Psoas muscle (tissue), 8 donors: ENCODE data around the gene RIPPLY1. TPM values are rescaled to one million over a fixed set of nuclear protein-coding genes. Genes with fewer than 3 reads are reported as not detected.

Experiments used
- ATAC-seq, 4 donors: fragments of 200-7000 bp; cut with Tn5 transposase; one replicate each; pipeline ENCODE4 v1.9.1; 2020; ENCODE audit warnings: moderate library complexity in 3 of 4, mild to moderate bottlenecking in 2 of 4
- DNase-seq, 2 donors: peaks; one replicate each; pipeline ENCODE4 v3.0.0-alpha.2; 2020
- H3K27ac ChIP-seq: fragments of 200-600 bp; one replicate; pipeline ENCODE4 v1.8.0; 2022
- H3K27me3 ChIP-seq, 3 donors: fragments of 200-600 bp in 1 of 3; one replicate each; pipeline versions ENCODE4 v1.6.1 to v1.8.0; 2013 to 2022; ENCODE audit warnings: low read length in 2 of 3, mild to moderate bottlenecking in 2 of 3, moderate library complexity in 1 of 3; ENCODE audit not compliant: insufficient read depth in 3 of 3
- H3K36me3 ChIP-seq, 2 donors: fragments of 200-600 bp in 1 of 2; one replicate each; pipeline versions ENCODE4 v1.6.1 to v1.8.0; 2013 to 2022; ENCODE audit warnings: low read depth in 1 of 2, mild to moderate bottlenecking in 1 of 2, moderate library complexity in 1 of 2; ENCODE audit not compliant: insufficient read depth in 1 of 2
- H3K4me1 ChIP-seq: fragments of 200-600 bp; one replicate; pipeline ENCODE4 v1.8.0; 2022
- H3K4me3 ChIP-seq: fragments of 200-600 bp; one replicate; pipeline ENCODE4 v1.8.0; 2022; ENCODE audit warnings: mild to moderate bottlenecking
- H3K9me3 ChIP-seq: fragments of 200-600 bp; one replicate; pipeline ENCODE4 v1.8.0; 2022
- WGBS, 3 donors: extraction: QIAGEN DNeasy Blood & Tissue Kit; methylation state at CpG; one replicate each; pipeline versions ENCODE4 v1.1.6 to v1.1.7; 2013; 5-methylcytosine and 5-hydroxymethylcytosine counted together
- intact Hi-C, 2 donors: fragments of 100-400 bp; cut with DNase I; formaldehyde crosslinking; loops; one replicate each; pipeline versions ENCODE4 v1.11.0 to v1.14.2; 2022
- polyA plus RNA-seq, 3 donors: library from polyadenylated mRNA; stranded (reverse); fragments of 200-250 nt; gene quantifications; one replicate each; pipeline ENCODE4 v1.2.3, GENCODE V29; 2013
- total RNA-seq, 4 donors: library from RNA; stranded (reverse); fragmentation: NEBNext Ultra II Directional in 2 of 4; extraction: Animal tissue kit (Norgen Biotek cat#: 25700) in 2 of 4; gene quantifications; one replicate each; pipeline versions ENCODE4 v1.2.1 to v1.2.4, GENCODE V29; 2021 to 2023
- TF ChIP-seq, protein P1 (sequence below): fragments of 200-600 bp; IDR thresholded peaks from one replicate; pipeline ENCODE4 v1.8.0; 2022; ENCODE audit warnings: antibody characterized with exemption
- donor health status: healthy with polysubstance abuse.
- donor health status: DM: no; HTN: no; CAD: no; lungs with moderate emphysema.
- donor health status: Bipolar disorder and iron deficiency.
- donor health status: healthy.
- donor health status: DM: yes; HTN: yes; CAD: no.
- donor health status: DM: no; HTN: no; CAD: no.
- donor health status: DM: no; HTN: no; CAD: no.
- donor health status: DM: yes; HTN: yes; CAD: no.

RIPPLY1 gene
- total and polyA plus RNA-seq, 7 donors, result 0.08 to 0.36 (median 0.30) TPM; not detected in 2

DNA sequence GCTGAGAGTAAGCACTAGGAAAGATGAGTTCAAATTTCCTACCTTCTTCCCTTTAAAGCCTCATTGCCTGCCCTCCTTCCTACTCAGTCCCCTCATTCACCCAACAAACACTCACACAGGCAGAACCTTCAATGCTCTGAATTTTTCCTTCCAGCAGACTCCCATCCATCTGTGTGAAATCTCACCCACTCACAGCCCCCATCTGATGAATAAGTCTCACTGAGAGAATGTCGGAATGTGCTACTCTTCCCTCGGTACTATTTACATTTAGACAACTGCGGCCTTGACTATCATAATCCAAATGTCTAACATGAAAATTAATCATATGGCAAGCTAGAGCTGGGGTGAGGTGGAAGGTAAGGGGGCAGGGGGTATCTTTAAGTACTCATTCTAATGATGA is 36.4 kb upstream of the RIPPLY1 start:
- no peaks in the 10 kb centered on the region for H3K9me3 ChIP-seq
- H3K36me3 ChIP-seq, result peaks cover 0 to 17% of the 10 kb centered on the region in 2 donors
- TF ChIP-seq, protein P1, sequence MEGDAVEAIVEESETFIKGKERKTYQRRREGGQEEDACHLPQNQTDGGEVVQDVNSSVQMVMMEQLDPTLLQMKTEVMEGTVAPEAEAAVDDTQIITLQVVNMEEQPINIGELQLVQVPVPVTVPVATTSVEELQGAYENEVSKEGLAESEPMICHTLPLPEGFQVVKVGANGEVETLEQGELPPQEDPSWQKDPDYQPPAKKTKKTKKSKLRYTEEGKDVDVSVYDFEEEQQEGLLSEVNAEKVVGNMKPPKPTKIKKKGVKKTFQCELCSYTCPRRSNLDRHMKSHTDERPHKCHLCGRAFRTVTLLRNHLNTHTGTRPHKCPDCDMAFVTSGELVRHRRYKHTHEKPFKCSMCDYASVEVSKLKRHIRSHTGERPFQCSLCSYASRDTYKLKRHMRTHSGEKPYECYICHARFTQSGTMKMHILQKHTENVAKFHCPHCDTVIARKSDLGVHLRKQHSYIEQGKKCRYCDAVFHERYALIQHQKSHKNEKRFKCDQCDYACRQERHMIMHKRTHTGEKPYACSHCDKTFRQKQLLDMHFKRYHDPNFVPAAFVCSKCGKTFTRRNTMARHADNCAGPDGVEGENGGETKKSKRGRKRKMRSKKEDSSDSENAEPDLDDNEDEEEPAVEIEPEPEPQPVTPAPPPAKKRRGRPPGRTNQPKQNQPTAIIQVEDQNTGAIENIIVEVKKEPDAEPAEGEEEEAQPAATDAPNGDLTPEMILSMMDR, result no peak
- H3K4me1 ChIP-seq, result no peaks in the 10 kb centered on the region
- ATAC-seq, result no peak
- 86 to 94% (median 93%) methylated on average over 3 of the region's 3 CpGs for WGBS, 3 donors
- intact Hi-C loops, result loop anchor here in 1 of 2 donors (5.0 kb wide), 1 partner anchor 42 kb away; no protein-coding TSS in a partner anchor
- no peak for DNase-seq
- H3K4me3 ChIP-seq, result no peak overlapping the region
- peaks cover 0 to 19% (median 0%) of the 10 kb centered on the region in 3 donors for H3K27me3 ChIP-seq
- H3K27ac ChIP-seq, result no peak overlapping the region

GRCh38 chrX:106936246-106936645 is 33.1 kb upstream of the RIPPLY1 start:
- H3K4me1 ChIP-seq, result no peaks in the 10 kb centered on the region
- no peak for DNase-seq
- H3K4me3 ChIP-seq, result no peak overlapping the region
- intact Hi-C loops, result loop anchor here in 1 of 2 donors (5.0 kb wide), 1 partner anchor 39 kb away; no protein-coding TSS in a partner anchor
- no peak for ATAC-seq
- no peaks in the 10 kb centered on the region for H3K36me3 ChIP-seq
- peaks cover 0 to 14% (median 0%) of the 10 kb centered on the region in 3 donors for H3K27me3 ChIP-seq
- H3K9me3 ChIP-seq, result no peaks in the 10 kb centered on the region
- H3K27ac ChIP-seq, result no peak overlapping the region
- 43 to 97% (median 88%) methylated on average over 1 of the region's 1 CpG for WGBS, 3 donors
- TF ChIP-seq, protein P1, result no peak

DNA sequence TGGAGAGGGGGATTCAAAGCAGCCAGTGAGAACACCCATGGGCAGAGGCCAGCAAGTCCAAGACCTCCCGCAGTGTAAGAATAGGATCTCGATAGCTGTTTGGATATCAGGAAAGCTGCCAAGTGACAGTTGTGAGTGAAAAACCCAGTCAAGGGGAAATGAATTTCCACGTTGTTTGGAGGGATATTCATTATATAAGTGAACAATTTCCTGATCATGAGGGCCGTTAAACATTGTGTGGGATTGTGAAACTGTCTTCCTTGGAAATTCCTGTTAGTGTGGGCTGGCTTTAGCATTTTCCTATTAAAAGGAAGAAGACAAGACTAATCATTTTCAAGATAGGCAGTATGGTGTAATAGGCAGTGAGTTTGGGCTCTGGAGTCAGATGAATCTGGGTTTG is 32.0 kb upstream of the RIPPLY1 start:
- DNase-seq, result no peak
- no peak overlapping the region for H3K4me3 ChIP-seq
- no peaks in the 10 kb centered on the region for H3K36me3 ChIP-seq
- no peak for ATAC-seq
- no peaks in the 10 kb centered on the region for H3K4me1 ChIP-seq
- H3K9me3 ChIP-seq, result no peaks in the 10 kb centered on the region
- 40 to 53% (median 49%) methylated on average over 4 of the region's 4 CpGs for WGBS, 3 donors
- intact Hi-C loops, result loop anchor here in 1 of 2 donors (5.0 kb wide), 1 partner anchor 38 kb away; no protein-coding TSS in a partner anchor
- H3K27me3 ChIP-seq, result peaks cover 0 to 19% (median 0%) of the 10 kb centered on the region in 3 donors
- TF ChIP-seq, protein P1, result no peak
- no peak overlapping the region for H3K27ac ChIP-seq

DNA sequence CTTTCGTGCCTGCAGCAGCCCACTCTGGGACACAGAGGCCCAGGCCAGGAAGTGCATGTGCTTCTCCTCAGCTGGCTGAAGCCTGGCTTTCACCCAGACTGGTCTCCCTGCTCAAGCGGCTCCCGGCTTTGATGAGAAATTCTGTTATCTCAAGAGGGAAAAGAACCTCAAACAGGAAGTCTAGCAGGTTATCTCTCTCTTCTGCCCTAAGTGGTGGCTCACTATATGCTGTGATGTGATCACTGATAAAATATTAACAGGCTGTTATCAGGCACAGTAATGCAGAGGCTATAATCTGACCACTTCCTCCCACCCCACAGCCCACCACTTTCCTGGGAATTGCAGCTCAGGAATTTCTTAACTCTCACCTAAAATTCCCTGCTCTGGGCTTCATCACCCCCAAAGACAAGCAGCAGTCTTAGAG is 30.4 kb upstream of the RIPPLY1 start:
- H3K4me1 ChIP-seq, result no peaks in the 10 kb centered on the region
- H3K27ac ChIP-seq, result no peak overlapping the region
- intact Hi-C loops, result no loop called here
- H3K27me3 ChIP-seq, result peaks cover 0 to 11% (median 0%) of the 10 kb centered on the region in 3 donors
- no peak overlapping the region for H3K4me3 ChIP-seq
- H3K9me3 ChIP-seq, result no peaks in the 10 kb centered on the region
- WGBS, 3 donors, result 28 to 32% (median 31%) methylated on average over 2 to 3 of the region's 3 CpGs
- H3K36me3 ChIP-seq, result no peaks in the 10 kb centered on the region
- TF ChIP-seq, protein P1, result no peak
- ATAC-seq (peak in 2 of 4 donors; percentile 26 to 33), DNase-seq (no peak)
